HCT116 (cell line): ENCODE measurements around the gene TMEM223. TPM values are rescaled to one million over a fixed set of nuclear protein-coding genes. Genes with fewer than 3 reads are reported as not detected.

Source experiments
- ATAC-seq: fragments of 200-7000 bp; cut with Tn5 transposase; 2 replicates; pipeline ENCODE4 v1.9.1; 2020; ENCODE audit warnings: mild to moderate bottlenecking, moderate library complexity
- BruUV-seq: library from RNA; stranded (reverse); fragments of 400-500 nt; replicated peaks from 2 replicates; lab custom pipeline; 2021; lab: Mats Ljungman, UMichigan
- CTCF ChIA-PET: fragments of 300-600 bp; sonication (Branson Sonifier 250); formaldehyde crosslinking; loops from one replicate; lab custom pipeline; 2021; ENCODE audit warnings: antibody characterized with exemption; lab: Charles Lee
- POLR2A ChIA-PET: fragments of 300-600, 350-600 bp; sonication (Branson Sonifier 250); formaldehyde crosslinking; loops from one replicate; lab custom pipeline; 2021; ENCODE audit warnings: antibody characterized with exemption; lab: Charles Lee
- RAD21 ChIA-PET, 2 experiments: fragments of 300-600 bp; sonication (Branson Sonifier 250); formaldehyde crosslinking; loops; one replicate each; lab custom pipeline; 2023; ENCODE audit warnings: low total read pairs in 2 of 2; ENCODE audit not compliant: uncharacterized antibody in 2 of 2, unreplicated experiment in 2 of 2, low non-redundant PET in 1 of 2; lab: Charles Lee
- DNase-seq: peaks from one replicate; pipeline ENCODE4 v3.0.0-alpha.2; 2010; ENCODE audit warnings: low read depth, low spot score
- H2AFZ ChIP-seq: fragments of 200-600 bp; shearing (Covaris generic), sonication (generic); 2 replicates; pipeline ENCODE4 v1.6.1; 2017; ENCODE audit warnings: low read depth, mixed run types, mixed read lengths, antibody characterized with exemption, low read length; ENCODE audit not compliant: poor library complexity, severe bottlenecking
- H3K27ac ChIP-seq: 2 replicates; pipeline ENCODE4 v1.5.1; 2012; ENCODE audit warnings: low read depth, low read length
- H3K27me3 ChIP-seq: fragments of 200-600 bp; sonication (generic); 2 replicates; pipeline ENCODE4 v1.6.1; 2016; ENCODE audit warnings: mixed run types, low read length, mixed read lengths; ENCODE audit not compliant: insufficient read depth
- H3K36me3 ChIP-seq, 2 experiments: fragments of 200-500 bp in 1 of 2; fragments of 200-600 bp in 1 of 2; sonication (Bioruptor generic) in 1 of 2; sonication (generic) in 1 of 2; 2 replicates each; pipeline versions ENCODE4 v1.5.1 to v1.6.1; 2014 to 2016; ENCODE audit warnings: low read length in 2 of 2, inconsistent platforms in 1 of 2, mixed read lengths in 1 of 2, mixed run types in 1 of 2; ENCODE audit not compliant: insufficient read depth in 2 of 2, control insufficient read depth in 1 of 2
- H3K4me1 ChIP-seq, 2 experiments: fragments of 200-600 bp in 1 of 2; sonication (generic) in 1 of 2; 2 replicates each; pipeline versions ENCODE4 v1.5.1 to v1.6.1; 2012 to 2017; ENCODE audit warnings: low read length in 2 of 2, inconsistent platforms in 1 of 2, mild to moderate bottlenecking in 1 of 2, mixed read lengths in 1 of 2, mixed run types in 1 of 2, moderate library complexity in 1 of 2; ENCODE audit not compliant: insufficient read depth in 2 of 2, control insufficient read depth in 1 of 2
- H3K4me2 ChIP-seq: fragments of 200-600 bp; sonication (generic); 2 replicates; pipeline ENCODE4 v1.6.1; 2017; ENCODE audit warnings: mixed run types, low read length, mixed read lengths
- H3K4me3 ChIP-seq, 2 experiments: fragments of 200-600 bp in 1 of 2; sonication (generic) in 1 of 2; replicated peaks in 1 of 2; 2 replicates each; pipeline ENCODE4 v1.5.1; 2011 to 2016; ENCODE audit warnings: low read length in 2 of 2, control low read depth in 1 of 2, low read depth in 1 of 2, mild to moderate bottlenecking in 1 of 2, mixed read lengths in 1 of 2, mixed run types in 1 of 2
- H3K79me2 ChIP-seq: fragments of 200-600 bp; sonication (generic); 2 replicates; pipeline ENCODE4 v1.6.1; 2017; ENCODE audit warnings: mild to moderate bottlenecking, mixed run types, low read length, moderate library complexity, mixed read lengths; ENCODE audit not compliant: insufficient read depth
- H3K9ac ChIP-seq: fragments of 200-600 bp; sonication (generic); 2 replicates; pipeline ENCODE4 v1.6.1; 2016; ENCODE audit warnings: low read length, mixed read lengths
- H3K9me2 ChIP-seq: fragments of 200-600 bp; sonication (generic), shearing (Covaris generic); 2 replicates; pipeline ENCODE4 v1.6.1; 2017; ENCODE audit warnings: mixed run types, mild to moderate bottlenecking, moderate library complexity; ENCODE audit not compliant: insufficient read depth
- H3K9me3 ChIP-seq, 2 experiments: fragments of 200-500 bp in 1 of 2; fragments of 200-600 bp in 1 of 2; sonication (Bioruptor generic) in 1 of 2; sonication (generic) in 1 of 2; 2 replicates each; pipeline ENCODE4 v1.6.1; 2014 to 2017; ENCODE audit warnings: low read length in 2 of 2, mixed read lengths in 2 of 2, inconsistent platforms in 1 of 2, low read depth in 1 of 2, mild to moderate bottlenecking in 1 of 2, mixed run types in 1 of 2, moderate library complexity in 1 of 2; ENCODE audit not compliant: control insufficient read depth in 1 of 2, insufficient read depth in 1 of 2
- H4K20me1 ChIP-seq: fragments of 200-600 bp; sonication (generic), shearing (Covaris generic); 2 replicates; pipeline ENCODE4 v1.6.1; 2017; ENCODE audit warnings: mixed run types, mild to moderate bottlenecking, moderate library complexity; ENCODE audit not compliant: insufficient read depth
- CEBPB ChIP-seq: IDR thresholded peaks from 2 replicates; pipeline ENCODE4 v1.6.1; 2012; ENCODE audit warnings: low read depth
- EGR1 ChIP-seq: IDR thresholded peaks from 2 replicates; pipeline ENCODE4 v1.6.1; 2012; ENCODE audit warnings: low read depth
- ELF1 ChIP-seq: IDR thresholded peaks from 2 replicates; pipeline ENCODE4 v1.6.1; 2012; ENCODE audit warnings: low read depth, borderline replicate concordance
- EZH2 ChIP-seq: fragments of 200-600 bp; sonication (generic); IDR thresholded peaks from 2 replicates; pipeline ENCODE4 v1.6.1; 2017; ENCODE audit warnings: antibody characterized with exemption, mixed run types
- EZH2phosphoT487 ChIP-seq: fragments of 200-600 bp; IDR thresholded peaks from 2 replicates; pipeline ENCODE4 v1.6.1; 2018; ENCODE audit warnings: antibody characterized with exemption, borderline replicate concordance
- FOSL1 ChIP-seq: IDR thresholded peaks from 2 replicates; pipeline ENCODE4 v1.6.1; 2012; ENCODE audit warnings: low read depth
- JUND ChIP-seq: IDR thresholded peaks from 2 replicates; pipeline ENCODE4 v1.6.1; 2012
- MAX ChIP-seq: IDR thresholded peaks from 2 replicates; pipeline ENCODE4 v1.6.1; 2012
- POLR2AphosphoS5 ChIP-seq: IDR thresholded peaks from 2 replicates; pipeline ENCODE4 v1.6.1; 2011; ENCODE audit warnings: mild to moderate bottlenecking, low read depth, low read length, moderate library complexity
- REST ChIP-seq: IDR thresholded peaks from 2 replicates; pipeline ENCODE4 v1.6.1; 2012; ENCODE audit warnings: low read depth
- SIN3A ChIP-seq: IDR thresholded peaks from 2 replicates; pipeline ENCODE4 v1.6.1; 2012; ENCODE audit warnings: low read depth
- SRF ChIP-seq: IDR thresholded peaks from 2 replicates; pipeline ENCODE4 v1.6.1; 2012; ENCODE audit warnings: low read depth
- TCF7L2 ChIP-seq: IDR thresholded peaks from 2 replicates; pipeline ENCODE4 v1.7.0; 2011; ENCODE audit warnings: borderline replicate concordance, inconsistent platforms; ENCODE audit not compliant: insufficient read depth, insufficient read length; ENCODE audit errors: extremely low read depth
- YY1 ChIP-seq: IDR thresholded peaks from 2 replicates; pipeline ENCODE4 v1.6.1; 2011; ENCODE audit warnings: low read length, low read depth, moderate library complexity, mild to moderate bottlenecking; ENCODE audit not compliant: insufficient replicate concordance; ENCODE audit errors: extremely low read depth
- ZBTB33 ChIP-seq: IDR thresholded peaks from 2 replicates; pipeline ENCODE4 v1.6.1; 2011; ENCODE audit warnings: mild to moderate bottlenecking, low read length, moderate library complexity; ENCODE audit not compliant: insufficient replicate concordance; ENCODE audit errors: extremely low read depth
- ZFX ChIP-seq: fragments of 450-650 bp; IDR thresholded peaks from 2 replicates; pipeline ENCODE4 v1.6.1; 2017
- ZNF274 ChIP-seq: fragments of 200-500 bp; sonication (Bioruptor generic); IDR thresholded peaks from 2 replicates; pipeline ENCODE4 v1.6.1; 2014; ENCODE audit warnings: mild to moderate bottlenecking, low read depth, low read length, inconsistent platforms
- intact Hi-C: fragments of 100-400 bp; cut with micrococcal nuclease; formaldehyde crosslinking; loops from 2 replicates; pipeline ENCODE4 v1.10.0; 2022
- total RNA-seq: library from RNA; stranded (reverse); gene quantifications from one replicate; pipeline ENCODE4 v1.2.1, GENCODE V29; 2021; ENCODE audit not compliant: unreplicated experiment

The TMEM223 gene
- total RNA-seq, 1 experiment from 2014 or later, result 18.4 TPM

DNA sequence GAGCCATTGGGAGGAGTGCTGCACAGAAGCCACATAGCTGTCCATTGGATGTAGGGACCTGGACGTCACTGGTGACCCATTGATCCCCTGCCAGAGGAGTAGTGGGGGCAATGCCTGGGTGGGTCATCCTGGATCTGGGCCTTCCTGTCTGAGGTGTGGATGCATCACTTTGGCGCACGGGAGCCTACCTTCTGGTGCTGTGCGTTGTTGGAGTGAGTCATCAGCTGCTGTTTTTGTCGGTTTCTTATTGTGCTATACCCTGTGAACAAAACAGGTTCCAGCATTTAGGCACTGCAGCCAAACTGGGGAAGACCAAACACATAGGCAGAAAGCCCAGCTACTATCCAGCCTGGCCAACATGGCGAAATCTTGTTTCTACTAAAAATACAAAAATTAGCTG, 17.4 kb downstream of the TMEM223 start:
- peaks cover 19% of the 10 kb centered on the region for H3K79me2 ChIP-seq
- DNase-seq (no peak), ATAC-seq (no peak)
- H3K27me3 ChIP-seq, result no peaks in the 10 kb centered on the region
- TF ChIP-seq JUND (no peak), ZBTB33 (no peak), ELF1 (no peak), FOSL1 (no peak), CEBPB (no peak), ZNF274 (no peak), TCF7L2 (no peak), EZH2phosphoT487 (no peak), REST (no peak), YY1 (no peak), POLR2AphosphoS5 (no peak), SIN3A (no peak), EGR1 (no peak), SRF (no peak), ZFX (no peak), MAX (no peak), EZH2 (no peak)
- H3K9ac ChIP-seq, result no peak overlapping the region
- no peaks in the 10 kb centered on the region for H3K9me3 ChIP-seq
- CTCF ChIA-PET, result interaction anchor here (1.1 kb wide), 1 partner anchor 12 kb away, joined by 3 read pairs; no protein-coding TSS in a partner anchor
- H3K27ac ChIP-seq, result no peak overlapping the region
- H3K4me1 ChIP-seq, result peaks cover 7 to 24% of the 10 kb centered on the region in 2 experiments; a peak in 3 of 4 replicates
- RAD21 ChIA-PET, result no interaction called here
- H3K4me2 ChIP-seq, result no peak overlapping the region
- H3K36me3 ChIP-seq, result peaks cover 3 to 13% of the 10 kb centered on the region in 2 experiments; a peak in 3 of 4 replicates
- no peaks in the 10 kb centered on the region for H4K20me1 ChIP-seq
- intact Hi-C loops, result no loop called here
- no peak overlapping the region for H2AFZ ChIP-seq
- POLR2A ChIA-PET, result interaction anchor here (1.0 kb wide), 1 partner anchor 67 kb away, joined by 7 read pairs; no protein-coding TSS in a partner anchor
- no TSS peak for BruUV-seq
- no peak overlapping the region for H3K4me3 ChIP-seq
- H3K9me2 ChIP-seq, result no peaks in the 10 kb centered on the region
